ENCODE measurements around the gene TBC1D2B.
"Not testable (repeated sequence)": the region's sequence is repeated elsewhere in the genome, so short reads cannot be mapped to it uniquely, and the experiment has no call there.

TBC1D2B gene

GRCh38 chr15:77975332-77976094 lies 102.0 kb downstream of the TBC1D2B start:
- DNase-seq (ENCODE audit: low read depth): no peak

- no peak for DNase-seq (ENCODE audit: low read depth)
Measured at GRCh38 chr15:77974416-77975331, 102.8 kb downstream of the TBC1D2B start.

GRCh38 chr15:77974098-77974414 lies 103.5 kb downstream of the TBC1D2B start:
- no peak for DNase-seq (ENCODE audit: low read depth)

GRCh38 chr15:77973273-77974097 lies 104.0 kb downstream of the TBC1D2B start:
- DNase-seq (ENCODE audit: low read depth): not testable (repeated sequence)

- not testable (repeated sequence) for DNase-seq (ENCODE audit: low read depth)
Measured at GRCh38 chr15:77972706-77973105, 104.8 kb downstream of the TBC1D2B start.

GRCh38 chr15:77971875-77972274 lies 105.6 kb downstream of the TBC1D2B start:
- not testable (repeated sequence) for DNase-seq (ENCODE audit: low read depth)

GRCh38 chr15:77970813-77971360 lies 106.6 kb downstream of the TBC1D2B start:
- not testable (repeated sequence) for DNase-seq (ENCODE audit: low read depth)

- no peak for DNase-seq (ENCODE audit: low read depth)
Measured at GRCh38 chr15:77969055-77969454, 108.5 kb downstream of the TBC1D2B start.

- no peak for DNase-seq (ENCODE audit: low read depth)
Measured at GRCh38 chr15:77967798-77968197, 109.7 kb downstream of the TBC1D2B start.

- DNase-seq (ENCODE audit: low read depth): not testable (repeated sequence)
Measured at GRCh38 chr15:77967235-77967615, 110.3 kb downstream of the TBC1D2B start.

- DNase-seq (ENCODE audit: low read depth): no peak
Measured at GRCh38 chr15:77966540-77967234, 110.8 kb downstream of the TBC1D2B start.

GRCh38 chr15:77964193-77964592 lies 113.3 kb downstream of the TBC1D2B start:
- DNase-seq (ENCODE audit: low read depth): no peak

GRCh38 chr15:77959432-77959879 lies 118.1 kb downstream of the TBC1D2B start:
- peak; percentile 68 for DNase-seq (ENCODE audit: low read depth)

- not testable (repeated sequence) for DNase-seq (ENCODE audit: low read depth)
Measured at GRCh38 chr15:77958716-77959431, 118.6 kb downstream of the TBC1D2B start.

- not testable (repeated sequence) for DNase-seq (ENCODE audit: low read depth)
Measured at GRCh38 chr15:77958021-77958420, 119.5 kb downstream of the TBC1D2B start.

GRCh38 chr15:77953926-77954325 lies 123.6 kb downstream of the TBC1D2B start:
- DNase-seq (ENCODE audit: low read depth): peak; percentile 25

GRCh38 chr15:77952928-77953446 lies 124.5 kb downstream of the TBC1D2B start:
- DNase-seq (ENCODE audit: low read depth): not testable (repeated sequence)

- DNase-seq (ENCODE audit: low read depth): not testable (repeated sequence)
Measured at GRCh38 chr15:77951105-77951786, 126.3 kb downstream of the TBC1D2B start.

- DNase-seq (ENCODE audit: low read depth): not testable (repeated sequence)
Measured at GRCh38 chr15:77950470-77950869, 127.0 kb downstream of the TBC1D2B start.

- no peak for DNase-seq (ENCODE audit: low read depth)
Measured at GRCh38 chr15:77945566-77945965, 131.9 kb downstream of the TBC1D2B start.
